Kidney (tissue), 14 donors: ENCODE measurements around the gene TIMM8B. TPM values are rescaled to one million over a fixed set of nuclear protein-coding genes. Genes with fewer than 3 reads are reported as not detected.

Experiments
- DNase-seq, 5 donors: peaks; one replicate each; pipeline ENCODE4 v3.0.0-alpha.2; 2013 to 2020
- FAIRE-seq: peaks from 2 replicates; lab custom pipeline; 2012; peaks lifted over from hg19 to GRCh38; lab: Jason Lieb, UNC
- H3K27ac ChIP-seq, 2 donors: one replicate each; pipeline ENCODE4 v1.7.0; 2013; ENCODE audit warnings: low read depth in 2 of 2, low read length in 2 of 2, inconsistent platforms in 1 of 2
- H3K27me3 ChIP-seq: one replicate; pipeline ENCODE4 v1.7.1; 2013; ENCODE audit warnings: low read length, inconsistent platforms; ENCODE audit not compliant: control insufficient read depth, insufficient read depth
- H3K36me3 ChIP-seq, 3 donors: one replicate each; pipeline versions ENCODE4 v1.7.0 to v1.7.1; 2013; ENCODE audit warnings: low read length in 3 of 3, control low read depth in 1 of 3, inconsistent platforms in 1 of 3; ENCODE audit not compliant: insufficient read depth in 3 of 3, control insufficient read depth in 2 of 3
- H3K4me1 ChIP-seq, 3 donors: one replicate each; pipeline versions ENCODE4 v1.7.0 to v1.7.1; 2013; ENCODE audit warnings: low read length in 3 of 3, inconsistent platforms in 1 of 3, low read depth in 1 of 3; ENCODE audit not compliant: control insufficient read depth in 2 of 3, insufficient read depth in 2 of 3
- H3K4me3 ChIP-seq, 3 donors: one replicate each; pipeline versions ENCODE4 v1.7.0 to v1.8.1; 2013; ENCODE audit warnings: low read length in 3 of 3, control low read depth in 1 of 3, inconsistent platforms in 1 of 3
- H3K9ac ChIP-seq, 3 donors: one replicate each; pipeline versions ENCODE4 v1.7.0 to v1.7.1; 2013; ENCODE audit warnings: low read length in 3 of 3, control low read depth in 1 of 3, inconsistent platforms in 1 of 3
- H3K9me3 ChIP-seq, 3 donors: one replicate each; pipeline versions ENCODE4 v1.7.0 to v1.7.1; 2013; ENCODE audit warnings: low read length in 3 of 3, control low read depth in 1 of 3, inconsistent platforms in 1 of 3; ENCODE audit not compliant: control insufficient read depth in 2 of 3, insufficient read depth in 1 of 3
- CTCF ChIP-seq: IDR thresholded peaks from 3 replicates; pipeline ENCODE4 v1.5.1; 2012; ENCODE audit warnings: mild to moderate bottlenecking, moderate library complexity, borderline replicate concordance; ENCODE audit not compliant: insufficient read depth; ENCODE audit errors: extremely low read depth
- intact Hi-C: fragments of 100-400 bp; cut with DNase I; formaldehyde crosslinking; loops from one replicate; pipeline ENCODE4 v1.11.1; 2022
- polyA plus RNA-seq: library from polyadenylated mRNA; stranded (reverse); fragments of 350-450 nt; fragmentation: Illumina TruSeq; extraction: RNeasy Lipid Tissue Mini Kit (QIAGEN cat#74804); gene quantifications from one replicate; pipeline ENCODE4 v1.2.3, GENCODE V29; 2014; ENCODE audit warnings: low read depth, low replicate concordance; ENCODE audit not compliant: insufficient read depth
- total RNA-seq: library from RNA; stranded (reverse); fragmentation: NEBNext Ultra II Directional; extraction: Animal tissue kit (Norgen Biotek cat#: 25700); gene quantifications from one replicate; pipeline ENCODE4 v1.2.1, GENCODE V29; 2021
- donor health status: control.
- donor health status: control.
- donor health status: control.
- donor health status: control.
- donor health status: control.
- donor health status: DM: yes; HTN: yes; CAD: no.
- donor health status: Normal renal cell carcinoma (clear cell type).

The TIMM8B gene
- total and polyA plus RNA-seq, 2 donors from 2014 or later, result 51.3 to 167 TPM

- no peak for DNase-seq
- TF ChIP-seq CTCF, result no peak
- H3K27ac ChIP-seq, result no peak overlapping the region
- intact Hi-C loops, result no loop called here
- no peak overlapping the region for H3K4me3 ChIP-seq
- no peak for FAIRE-seq
- H3K9ac ChIP-seq, result no peak overlapping the region
- no peaks in the 10 kb centered on the region for H3K9me3 ChIP-seq
- H3K36me3 ChIP-seq, result peaks cover 2 to 20% (median 3%) of the 10 kb centered on the region in 3 donors
- H3K4me1 ChIP-seq, result no peaks in the 10 kb centered on the region
- no peaks in the 10 kb centered on the region for H3K27me3 ChIP-seq
Observed at GRCh38 chr11:112044961-112045360, 41.6 kb downstream of the TIMM8B start.

- H3K27ac ChIP-seq, result no peak overlapping the region
- intact Hi-C loops, result no loop called here
- FAIRE-seq (no peak), DNase-seq (no peak)
- no peaks in the 10 kb centered on the region for H3K9me3 ChIP-seq
- H3K4me3 ChIP-seq, result no peak overlapping the region
- H3K4me1 ChIP-seq, result no peaks in the 10 kb centered on the region
- no peak overlapping the region for H3K9ac ChIP-seq
- peaks cover 3 to 27% (median 5%) of the 10 kb centered on the region in 3 donors for H3K36me3 ChIP-seq
- no peak for TF ChIP-seq CTCF
- no peaks in the 10 kb centered on the region for H3K27me3 ChIP-seq
Observed at GRCh38 chr11:112042961-112043304, 43.6 kb downstream of the TIMM8B start.

GRCh38 chr11:112042161-112042960, 44.2 kb downstream of the TIMM8B start:
- H3K27ac ChIP-seq, result no peak overlapping the region
- H3K9ac ChIP-seq, result no peak overlapping the region
- no peak for FAIRE-seq
- no peak for DNase-seq
- no peak for TF ChIP-seq CTCF
- H3K4me1 ChIP-seq, result no peaks in the 10 kb centered on the region
- H3K9me3 ChIP-seq, result no peaks in the 10 kb centered on the region
- no peaks in the 10 kb centered on the region for H3K27me3 ChIP-seq
- H3K36me3 ChIP-seq, result peaks cover 5 to 32% (median 7%) of the 10 kb centered on the region in 3 donors
- H3K4me3 ChIP-seq, result no peak overlapping the region
- intact Hi-C loops, result no loop called here

- no peak for FAIRE-seq
- Histone ChIP-seq H3K9me3 (no peaks in the 10 kb centered on the region), H3K36me3 (peaks cover 2 to 34% (median 18%) of the 10 kb centered on the region in 3 donors)
Observed at GRCh38 chr11:112037527-112037926, 49.0 kb downstream of the TIMM8B start.

More at GRCh38 chr11:112037527-112037926, 49.0 kb downstream of the TIMM8B start:
- H3K27me3 ChIP-seq, result no peaks in the 10 kb centered on the region
- intact Hi-C loops, result no loop called here
- H3K27ac ChIP-seq, result no peak overlapping the region
- TF ChIP-seq CTCF, result no peak
- H3K4me1 ChIP-seq, result no peaks in the 10 kb centered on the region
- DNase-seq, result no peak
- no peak overlapping the region for H3K9ac ChIP-seq
- no peak overlapping the region for H3K4me3 ChIP-seq
